ENCODE data around the gene TRIM71.

DNA sequence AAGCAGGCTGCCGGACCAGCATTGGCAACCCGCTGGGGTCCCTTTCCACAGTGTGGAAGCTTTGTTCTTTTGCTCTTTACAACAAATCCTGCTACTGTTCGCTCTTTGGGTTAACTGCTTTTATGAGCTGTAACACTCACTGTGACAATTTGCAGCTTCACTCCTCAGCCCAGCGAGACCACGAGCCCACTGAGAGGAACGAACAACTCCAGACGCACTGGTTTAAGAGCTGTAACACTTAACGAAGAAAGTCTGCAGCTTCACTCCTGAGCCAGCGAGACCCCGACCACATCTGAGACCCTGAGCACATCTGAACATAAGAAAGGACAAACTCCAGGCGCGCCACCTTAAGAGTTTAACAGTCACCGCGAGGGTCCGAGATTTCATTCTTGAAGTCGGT, 122.9 kb downstream of the TRIM71 start:
- TF ChIP-seq POLR2A (IDR thresholded peaks at IDR 0.05) = no peak
- TF ChIP-seq, protein P1, sequence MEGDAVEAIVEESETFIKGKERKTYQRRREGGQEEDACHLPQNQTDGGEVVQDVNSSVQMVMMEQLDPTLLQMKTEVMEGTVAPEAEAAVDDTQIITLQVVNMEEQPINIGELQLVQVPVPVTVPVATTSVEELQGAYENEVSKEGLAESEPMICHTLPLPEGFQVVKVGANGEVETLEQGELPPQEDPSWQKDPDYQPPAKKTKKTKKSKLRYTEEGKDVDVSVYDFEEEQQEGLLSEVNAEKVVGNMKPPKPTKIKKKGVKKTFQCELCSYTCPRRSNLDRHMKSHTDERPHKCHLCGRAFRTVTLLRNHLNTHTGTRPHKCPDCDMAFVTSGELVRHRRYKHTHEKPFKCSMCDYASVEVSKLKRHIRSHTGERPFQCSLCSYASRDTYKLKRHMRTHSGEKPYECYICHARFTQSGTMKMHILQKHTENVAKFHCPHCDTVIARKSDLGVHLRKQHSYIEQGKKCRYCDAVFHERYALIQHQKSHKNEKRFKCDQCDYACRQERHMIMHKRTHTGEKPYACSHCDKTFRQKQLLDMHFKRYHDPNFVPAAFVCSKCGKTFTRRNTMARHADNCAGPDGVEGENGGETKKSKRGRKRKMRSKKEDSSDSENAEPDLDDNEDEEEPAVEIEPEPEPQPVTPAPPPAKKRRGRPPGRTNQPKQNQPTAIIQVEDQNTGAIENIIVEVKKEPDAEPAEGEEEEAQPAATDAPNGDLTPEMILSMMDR (IDR thresholded peaks at IDR 0.05) = no peak

Measured in Peyer's patch (tissue), 4 donors.